CD4-positive, alpha-beta T cell (primary cell): ENCODE results near the gene PBX4. TPM values are rescaled to one million over a fixed set of nuclear protein-coding genes. Genes with fewer than 3 reads are reported as not detected.

Experiments used
- ATAC-seq: fragments of 200-7000 bp; cut with Tn5 transposase; one replicate; pipeline ENCODE4 v1.10.0; 2022; ENCODE audit warnings: mild to moderate bottlenecking; ENCODE audit not compliant: poor library complexity
- CTCF ChIA-PET: fragments of 350-600 bp; sonication (Branson Sonifier 250); formaldehyde crosslinking; loops from one replicate; lab custom pipeline; 2021; ENCODE audit warnings: antibody characterized with exemption, inconsistent platforms; lab: Charles Lee
- POLR2A ChIA-PET: fragments of 350-600 bp; sonication (Branson Sonifier 250); formaldehyde crosslinking; loops from one replicate; lab custom pipeline; 2021; ENCODE audit warnings: antibody characterized with exemption, inconsistent platforms; lab: Charles Lee
- DNase-seq, 14 experiments: peaks; one replicate each; pipeline ENCODE4 v3.0.0-alpha.2; 2013 to 2020; ENCODE audit warnings: mixed read lengths in 2 of 14
- H3K27ac ChIP-seq, 2 donors: one replicate each; pipeline versions ENCODE4 v1.5.1 to v1.7.0; 2013; ENCODE audit warnings: low read length in 2 of 2, low read depth in 1 of 2, mild to moderate bottlenecking in 1 of 2
- H3K27me3 ChIP-seq, 2 experiments: 1 replicate in 1 of 2; 2 replicates in 1 of 2; pipeline versions ENCODE4 v1.6.1 to v1.7.0; 2013; ENCODE audit warnings: low read length in 2 of 2, control low read depth in 1 of 2, mild to moderate bottlenecking in 1 of 2, moderate library complexity in 1 of 2; ENCODE audit not compliant: insufficient read depth in 2 of 2, control insufficient read depth in 1 of 2
- H3K36me3 ChIP-seq: one replicate; pipeline ENCODE4 v1.6.1; 2013; ENCODE audit warnings: low read length, control low read depth; ENCODE audit not compliant: insufficient read depth
- H3K4me1 ChIP-seq: one replicate; pipeline ENCODE4 v1.6.1; 2013; ENCODE audit warnings: low read length, control low read depth; ENCODE audit not compliant: insufficient read depth
- H3K4me3 ChIP-seq: one replicate; pipeline ENCODE4 v1.5.1; 2013; ENCODE audit warnings: mild to moderate bottlenecking, low read length, moderate library complexity
- H3K9me3 ChIP-seq, 2 experiments: 1 replicate in 1 of 2; 2 replicates in 1 of 2; pipeline versions ENCODE4 v1.6.1 to v1.7.0; 2013; ENCODE audit warnings: low read length in 2 of 2, mild to moderate bottlenecking in 2 of 2, control low read depth in 1 of 2, moderate library complexity in 1 of 2; ENCODE audit not compliant: control insufficient read depth in 1 of 2, insufficient read depth in 1 of 2
- H3K27ac Mint-ChIP-seq: one replicate; pipeline ENCODE4 v1.8.0; 2020; ENCODE audit warnings: mixed read lengths
- H3K27me3 Mint-ChIP-seq: one replicate; pipeline ENCODE4 v1.8.0; 2021; ENCODE audit warnings: mixed read lengths
- H3K36me3 Mint-ChIP-seq: one replicate; pipeline ENCODE4 v1.8.0; 2021; ENCODE audit warnings: low read depth, mixed read lengths
- H3K4me1 Mint-ChIP-seq: one replicate; pipeline ENCODE4 v1.8.0; 2021; ENCODE audit warnings: low read depth, mixed read lengths
- H3K4me3 Mint-ChIP-seq: one replicate; pipeline ENCODE4 v1.8.0; 2020; ENCODE audit warnings: mild to moderate bottlenecking, mixed read lengths
- H3K9me3 Mint-ChIP-seq: one replicate; pipeline ENCODE4 v1.8.0; 2020; ENCODE audit warnings: mixed read lengths
- CTCF ChIP-seq: fragments of 200-600 bp; IDR thresholded peaks from one replicate; pipeline ENCODE4 v1.8.0; 2022; ENCODE audit warnings: antibody characterized with exemption, mild to moderate bottlenecking
- intact Hi-C, 2 experiments: fragments of 100-400 bp; cut with DNase I in 1 of 2; cut with micrococcal nuclease in 1 of 2; formaldehyde crosslinking; loops; one replicate each; pipeline versions ENCODE4 v1.15.1 to v1.9.0; 2023 to 2025; cut with DNase I, micrococcal nuclease
- total RNA-seq, 174 experiments: library from RNA in 2 of 174; stranded (reverse) in 2 of 174; gene quantifications; one replicate each; pipeline ENCODE4 v1.2.3 and lab custom pipeline; 2021 to 2026

PBX4 gene
- total RNA-seq, 2 experiments from 2014 or later: 50.1 to 51.8 TPM

- ATAC-seq: no peak
- CTCF ChIA-PET: interaction anchor here (0.5 to 1.9 kb wide), 2 partner anchors 20 to 106 kb away, joined by 4 to 9 read pairs; no protein-coding TSS in a partner anchor
Observed at GRCh38 chr19:19551853-19552192, 66.7 kb downstream of the PBX4 start.

GRCh38 chr19:19550972-19551852 lies 67.3 kb downstream of the PBX4 start:
- Histone ChIP-seq H3K4me3 (no peak overlapping the region), H3K9me3 (peaks cover 0 to 5% of the 10 kb centered on the region in 2 experiments), H3K27ac (no peak overlapping the region), H3K27me3 (no peaks in the 10 kb centered on the region), H3K36me3 (no peaks in the 10 kb centered on the region), H3K4me1 (peaks cover 8% of the 10 kb centered on the region)
- Mint-ChIP-seq H3K36me3 (no peaks in the 10 kb centered on the region), H3K4me3 (no peak overlapping the region), H3K9me3 (no peaks in the 10 kb centered on the region), H3K27ac (no peak overlapping the region), H3K27me3 (no peaks in the 10 kb centered on the region), H3K4me1 (peaks cover 4% of the 10 kb centered on the region)
- ATAC-seq (no peak), DNase-seq (no peak)
- ChIA-PET CTCF (interaction anchor here (0.5 kb wide), 1 partner anchor 107 kb away, joined by 4 read pairs; no protein-coding TSS in a partner anchor), POLR2A (interaction anchor here (0.7 to 1.2 kb wide), 2 partner anchors 55 to 118 kb away, joined by 3 to 4 read pairs; no protein-coding TSS in a partner anchor)
- intact Hi-C loops: no loop called here
- TF ChIP-seq CTCF: no peak

More at GRCh38 chr19:19551853-19552192, 66.7 kb downstream of the PBX4 start:
- POLR2A ChIA-PET: interaction anchor here (1.2 kb wide), 1 partner anchor 54 kb away, joined by 3 read pairs; no protein-coding TSS in a partner anchor
- no peaks in the 10 kb centered on the region for H3K9me3 Mint-ChIP-seq
- H3K4me1 Mint-ChIP-seq: peaks cover 4% of the 10 kb centered on the region
- no peak for TF ChIP-seq CTCF
- no peaks in the 10 kb centered on the region for H3K36me3 Mint-ChIP-seq
- H3K4me1 ChIP-seq: peaks cover 8% of the 10 kb centered on the region
- intact Hi-C loops: no loop called here
- no peak overlapping the region for H3K4me3 Mint-ChIP-seq
- H3K4me3 ChIP-seq: no peak overlapping the region
- H3K27me3 ChIP-seq: no peaks in the 10 kb centered on the region
- no peak overlapping the region for H3K27ac ChIP-seq
- H3K27ac Mint-ChIP-seq: no peak overlapping the region
- H3K9me3 ChIP-seq: peaks cover 0 to 5% of the 10 kb centered on the region in 2 experiments
- no peaks in the 10 kb centered on the region for H3K27me3 Mint-ChIP-seq
- H3K36me3 ChIP-seq: no peaks in the 10 kb centered on the region
- no peak for DNase-seq

- Mint-ChIP-seq H3K9me3 (no peaks in the 10 kb centered on the region), H3K36me3 (no peaks in the 10 kb centered on the region), H3K27me3 (no peaks in the 10 kb centered on the region), H3K4me3 (no peak overlapping the region), H3K4me1 (peaks cover 4% of the 10 kb centered on the region), H3K27ac (no peak overlapping the region)
- Histone ChIP-seq H3K36me3 (no peaks in the 10 kb centered on the region), H3K27me3 (no peaks in the 10 kb centered on the region), H3K4me3 (no peak overlapping the region), H3K9me3 (peaks cover 0 to 5% of the 10 kb centered on the region in 2 experiments), H3K4me1 (peaks cover 8% of the 10 kb centered on the region), H3K27ac (no peak overlapping the region)
- DNase-seq (no peak), ATAC-seq (no peak)
- intact Hi-C loops: no loop called here
- no peak for TF ChIP-seq CTCF
- ChIA-PET CTCF (no interaction called here), POLR2A (interaction anchor here (0.7 to 1.2 kb wide), 2 partner anchors 55 to 118 kb away, joined by 3 to 4 read pairs; no protein-coding TSS in a partner anchor)
Observed at GRCh38 chr19:19550485-19550929, 68.0 kb downstream of the PBX4 start.
